GM18861 (cell line): Measurements from ENCODE around the gene AHCY.

Experiments used
- ATAC-seq: cut with Tn5 transposase; IDR thresholded peaks from one replicate; pipeline ENCODE4 v1.9.1; 2021; ENCODE audit not compliant: unreplicated experiment

AHCY gene

DNA sequence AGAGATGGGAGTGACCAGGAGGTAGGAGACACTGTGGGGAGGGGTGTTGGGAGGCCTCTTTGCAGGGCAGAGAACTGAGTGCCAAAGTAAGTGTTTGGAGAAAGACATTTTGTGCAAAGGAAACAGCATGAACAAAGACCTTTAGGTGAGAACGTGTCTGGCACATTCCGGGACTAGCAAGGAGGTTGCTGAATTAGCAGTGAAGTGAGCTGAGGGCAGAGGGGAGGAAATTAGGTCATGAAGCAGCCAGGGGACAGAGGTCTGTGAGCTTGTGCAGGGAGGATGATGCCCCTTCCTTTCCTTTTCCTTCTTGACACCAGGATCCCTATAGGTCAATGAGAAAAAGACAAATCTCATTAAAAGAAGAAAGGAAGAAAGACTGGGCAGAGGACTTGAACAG is 21.4 kb upstream of the AHCY start:
- ATAC-seq, result no peak

DNA sequence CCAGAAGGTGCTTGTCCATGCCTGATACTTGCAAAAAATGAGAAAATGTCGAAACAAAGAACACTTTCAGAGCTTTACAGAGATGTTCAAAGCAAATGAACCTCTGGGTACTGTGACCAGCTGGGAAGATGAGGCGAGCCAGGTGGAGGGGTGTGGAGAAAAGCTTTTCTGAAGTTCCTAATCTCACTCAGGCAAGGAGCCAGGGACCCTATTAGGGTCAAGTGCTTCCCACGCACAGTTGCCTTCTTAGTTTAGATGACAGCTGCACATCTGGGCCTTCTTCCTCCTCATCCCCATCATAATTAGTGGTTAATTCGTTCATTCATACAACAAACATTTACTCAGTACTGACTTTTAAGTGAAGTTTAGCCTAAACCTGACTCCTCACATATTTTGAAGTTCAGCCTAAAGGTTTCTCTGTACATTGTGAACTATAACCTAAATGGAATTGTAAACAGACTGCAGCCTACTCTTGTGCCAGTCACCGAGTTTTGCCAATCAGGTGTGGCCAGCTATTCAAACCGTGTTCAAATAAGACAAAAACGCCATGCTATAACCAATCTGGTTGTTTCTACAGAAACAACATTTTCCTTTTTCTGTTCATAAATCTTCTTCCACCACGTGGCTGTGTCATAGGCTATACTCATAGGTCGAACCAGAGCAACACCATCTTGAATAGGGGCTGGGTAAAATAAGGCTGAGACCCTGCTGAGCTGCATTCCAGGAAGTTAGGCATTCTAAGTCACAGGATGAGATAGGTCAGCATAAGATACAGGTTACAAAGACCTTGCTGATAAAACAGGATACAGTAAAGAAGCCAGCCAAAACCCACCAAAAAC is 19.3 kb upstream of the AHCY start:
- no peak for ATAC-seq

GRCh38 chr20:34320861-34321260 is 17.7 kb upstream of the AHCY start:
- ATAC-seq, result no peak

- ATAC-seq, result no peak
These were observed 15.7 kb upstream of the AHCY start for GRCh38 chr20:34318609-34319443.

DNA sequence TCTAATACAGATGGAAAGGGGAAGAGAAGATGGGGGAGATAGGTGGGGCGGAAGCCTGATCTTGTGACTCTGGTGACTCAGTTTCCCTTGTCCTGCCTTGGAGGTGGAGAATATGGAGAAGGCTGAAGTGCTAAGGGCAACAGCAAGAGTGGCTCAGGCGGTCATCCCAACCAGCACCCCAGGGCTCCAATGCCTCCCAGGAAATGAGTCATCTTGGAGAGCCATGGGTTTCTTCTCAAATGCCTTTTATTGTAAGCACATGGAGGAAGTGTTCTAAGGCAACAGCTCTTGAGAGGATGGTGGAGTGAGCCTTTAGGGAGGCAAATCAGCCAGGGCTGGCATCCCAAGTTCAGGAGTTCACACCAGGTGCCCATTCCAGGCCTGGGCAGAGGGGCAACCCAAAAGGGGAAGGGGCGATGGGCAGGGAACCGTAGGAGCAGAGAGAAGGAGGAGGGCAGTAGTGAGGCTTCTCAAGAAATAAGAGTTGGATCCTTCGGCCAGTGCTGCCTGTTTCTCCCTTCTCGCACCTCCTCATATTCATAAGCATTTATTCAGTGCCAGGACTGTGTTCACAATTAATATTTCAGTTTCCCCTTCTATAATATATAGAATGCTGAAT is 13.2 kb upstream of the AHCY start:
- no peak for ATAC-seq

GRCh38 chr20:34315236-34315635 is 12.1 kb upstream of the AHCY start:
- ATAC-seq, result no peak

GRCh38 chr20:34312544-34313217 is 9.5 kb upstream of the AHCY start:
- ATAC-seq, result peak; percentile 80

- ATAC-seq, result no peak
These were observed 8.9 kb upstream of the AHCY start for GRCh38 chr20:34312024-34312460.

GRCh38 chr20:34311118-34312023 is 8.2 kb upstream of the AHCY start:
- ATAC-seq, result no peak

- ATAC-seq, result no peak
These were observed 7.4 kb upstream of the AHCY start for GRCh38 chr20:34310481-34311117.

- ATAC-seq, result no peak
These were observed 6.5 kb upstream of the AHCY start for GRCh38 chr20:34309691-34310090.

DNA sequence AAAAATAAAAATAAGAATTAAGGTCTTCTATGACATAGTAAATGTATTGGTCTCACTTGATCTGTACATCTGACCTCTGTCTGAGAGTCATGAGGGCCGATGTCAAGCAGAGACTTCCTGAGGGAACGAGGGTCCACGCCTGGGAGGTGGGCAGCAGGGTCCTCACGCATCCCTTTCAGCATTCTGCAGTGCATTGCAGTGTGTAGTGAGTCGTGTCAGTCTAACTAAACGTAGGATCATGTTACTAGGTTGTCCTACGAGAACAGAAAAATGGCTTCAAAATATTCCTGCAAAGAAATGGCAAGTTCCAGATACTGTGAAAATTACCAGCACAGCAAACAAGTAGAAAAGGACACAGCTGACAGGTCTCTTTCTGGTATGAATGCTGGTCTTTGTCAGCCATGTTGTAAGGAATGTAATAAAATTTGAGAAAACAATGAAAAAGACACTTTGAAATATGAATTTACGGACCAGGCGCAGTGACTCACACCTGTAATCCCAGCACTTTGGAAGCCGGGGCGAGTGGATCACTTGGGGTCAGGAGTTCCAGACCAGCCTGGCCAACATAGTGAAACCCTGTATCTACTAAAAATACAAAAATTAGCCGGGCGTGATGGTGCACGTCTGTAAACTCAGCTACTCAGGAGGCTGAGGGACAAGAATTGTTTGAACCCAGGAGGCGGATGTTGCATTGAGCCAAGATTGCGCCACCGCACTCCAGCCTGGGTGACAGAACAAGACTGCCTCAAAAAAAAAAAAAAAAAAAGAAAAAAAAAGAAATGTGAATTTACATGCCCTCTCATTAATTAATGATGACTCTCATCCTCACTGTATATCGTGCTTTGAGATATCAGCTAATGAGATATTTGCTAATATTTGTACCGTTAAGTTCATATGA is 2.4 kb upstream of the AHCY start:
- ATAC-seq, result no peak

DNA sequence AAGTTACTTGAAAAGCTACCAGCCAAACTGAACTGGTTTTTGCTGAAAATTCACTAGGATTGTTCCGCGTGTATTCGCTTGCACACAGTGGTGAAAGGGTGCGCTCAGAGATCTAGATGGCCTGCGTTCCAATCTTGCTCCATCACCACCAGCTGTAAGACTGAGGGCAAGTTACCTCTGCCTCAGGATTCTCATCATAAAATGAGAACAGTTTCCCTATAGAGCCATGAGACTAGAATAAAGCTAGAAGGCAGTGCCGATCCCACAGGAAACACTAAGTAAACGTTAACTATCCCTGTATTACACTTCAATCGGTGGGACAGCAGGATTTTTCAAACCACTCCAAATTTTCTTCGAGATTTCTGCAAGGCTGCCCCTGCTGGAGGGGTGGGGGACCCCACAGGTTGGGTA is 838 bp downstream of the AHCY start:
- ATAC-seq, result no peak

DNA sequence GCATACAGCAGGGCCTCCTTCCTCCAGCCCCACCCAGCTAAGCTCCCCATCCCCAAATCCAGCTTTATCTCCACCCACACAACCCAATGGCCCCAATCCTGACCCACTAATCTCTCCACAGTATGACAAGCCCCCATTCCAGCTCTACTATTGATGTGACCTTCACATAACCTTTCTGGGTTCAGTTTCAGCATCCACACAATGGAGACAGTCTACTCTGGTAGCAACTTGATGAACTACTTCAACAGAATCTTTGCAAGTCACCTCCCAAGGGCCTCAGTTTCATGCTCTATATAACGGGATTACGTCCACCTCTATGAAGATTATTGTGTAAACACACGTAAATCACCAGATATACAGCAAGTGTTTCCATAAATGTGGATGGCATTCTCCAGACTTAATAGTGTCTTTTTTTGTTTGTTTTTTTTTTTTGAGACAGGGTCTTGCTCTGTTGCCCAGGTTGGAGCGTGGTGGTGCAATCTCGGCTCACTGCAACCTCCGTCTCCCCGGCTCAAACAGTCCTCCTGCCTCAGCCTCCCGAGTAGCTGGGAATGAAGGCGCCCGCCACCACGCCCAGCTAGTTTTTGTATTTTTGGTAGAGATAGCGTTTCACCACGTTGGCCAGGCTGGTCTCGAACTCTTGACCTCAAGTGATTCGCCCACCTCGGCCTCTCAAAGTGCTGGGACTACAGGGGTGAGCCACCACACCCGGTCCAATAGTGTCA is 1.4 kb downstream of the AHCY start:
- ATAC-seq, result no peak

- no peak for ATAC-seq
These were observed 2.2 kb downstream of the AHCY start for GRCh38 chr20:34300809-34301586.

GRCh38 chr20:34300256-34300806 is 2.8 kb downstream of the AHCY start:
- ATAC-seq, result no peak
